Measurements from ENCODE around the gene ZFP90. TPM values are rescaled to one million over a fixed set of nuclear protein-coding genes. Genes with fewer than 3 reads are reported as not detected.
A peak's percentile ranks its signal among the peaks of the same experiment; 100 is the strongest.

The ZFP90 gene
- total and polyA plus RNA-seq, 9 of the 15 experiments (the other 6 are each of a cell fraction or from before 2014, with no cell fraction given): 0.66 to 2.9 (median 2.3) TPM

GRCh38 chr16:68528686-68529379, 10.3 kb upstream of the ZFP90 start (continued):
- TF ChIP-seq RAD21 (CRISPR knock-in tag; conservative IDR thresholded peaks at IDR 0.05 in 1 of 2, IDR thresholded peaks at IDR 0.05 in 1 of 2) (peak; percentile 89 to 94), CREB1 (IDR thresholded peaks at IDR 0.05) (no peak; the same call in 1 of the 2 replicates), CREB1 (CRISPR knock-in tag; IDR thresholded peaks at IDR 0.05) (0 out of 2 replicates have a peak, but pooled peaks have one; percentile 40), SIRT6 (IDR thresholded peaks at IDR 0.05; ENCODE audit: low read depth, low read length) (no peak), CBFA2T2 (conservative IDR thresholded peaks at IDR 0.05) (no peak), ZNF830 (CRISPR knock-in tag; IDR thresholded peaks at IDR 0.05) (no peak), ZC3H11A (IDR thresholded peaks at IDR 0.05; ENCODE audit: low read depth, low read length) (0 out of 2 replicates have a peak, but pooled peaks have one; percentile 38), RCOR1 (IDR thresholded peaks at IDR 0.05; ENCODE audit: borderline replicate concordance in 1 of 2, low read depth in 2 of 2, low read length in 2 of 2) (peak in 1 of 2 experiments; percentile 41; a peak in 2 of 4 replicates), POLR3A (IDR thresholded peaks at IDR 0.05; ENCODE audit: borderline replicate concordance, extremely low read depth, insufficient read depth, insufficient read length) (no peak), FOXK2 (conservative IDR thresholded peaks at IDR 0.05 in 1 of 2, IDR thresholded peaks at IDR 0.05 in 1 of 2; ENCODE audit: low read depth in 2 of 2) (0 out of 4 replicates have a peak, but pooled peaks of 1 of the 2 experiments have one; percentile 25), PHB (CRISPR knock-in tag; IDR thresholded peaks at IDR 0.05) (no peak), E2F6 (IDR thresholded peaks at IDR 0.05; ENCODE audit: borderline replicate concordance in 1 of 2, extremely low read depth in 1 of 2, insufficient read depth in 1 of 2, insufficient read length in 1 of 2, low read depth in 1 of 2, low read length in 1 of 2, poor library complexity in 1 of 2, severe bottlenecking in 1 of 2) (peak; percentile 50 to 72), FOXM1 (IDR thresholded peaks at IDR 0.05; ENCODE audit: low read depth) (no peak), FOXM1 (CRISPR knock-in tag; IDR thresholded peaks at IDR 0.05; ENCODE audit: low read depth) (no peak), MYC (IDR thresholded peaks at IDR 0.05; ENCODE audit: low read depth, low read length) (peak; percentile 67), MYC (CRISPR knock-in tag; IDR thresholded peaks at IDR 0.05; ENCODE audit: borderline replicate concordance, low read depth) (no peak), SRF (CRISPR knock-in tag; IDR thresholded peaks at IDR 0.05) (0 out of 4 replicates have a peak, but pooled peaks of 1 of the 2 experiments have one; percentile 9), SMARCA4 (IDR thresholded peaks at IDR 0.05) (no peak), MXD1 (CRISPR knock-in tag; IDR thresholded peaks at IDR 0.05; ENCODE audit: borderline replicate concordance, poor library complexity, severe bottlenecking) (no peak), CTBP1 (IDR thresholded peaks at IDR 0.05; ENCODE audit: borderline replicate concordance) (peak; percentile 51; the same call in 1 of the 2 replicates), ATF1 (CRISPR knock-in tag; IDR thresholded peaks at IDR 0.05) (no peak), ATF1 (tag; IDR thresholded peaks at IDR 0.05) (peak; percentile 33; the same call in 1 of the 2 replicates)
- TF ChIP-seq, protein P1, sequence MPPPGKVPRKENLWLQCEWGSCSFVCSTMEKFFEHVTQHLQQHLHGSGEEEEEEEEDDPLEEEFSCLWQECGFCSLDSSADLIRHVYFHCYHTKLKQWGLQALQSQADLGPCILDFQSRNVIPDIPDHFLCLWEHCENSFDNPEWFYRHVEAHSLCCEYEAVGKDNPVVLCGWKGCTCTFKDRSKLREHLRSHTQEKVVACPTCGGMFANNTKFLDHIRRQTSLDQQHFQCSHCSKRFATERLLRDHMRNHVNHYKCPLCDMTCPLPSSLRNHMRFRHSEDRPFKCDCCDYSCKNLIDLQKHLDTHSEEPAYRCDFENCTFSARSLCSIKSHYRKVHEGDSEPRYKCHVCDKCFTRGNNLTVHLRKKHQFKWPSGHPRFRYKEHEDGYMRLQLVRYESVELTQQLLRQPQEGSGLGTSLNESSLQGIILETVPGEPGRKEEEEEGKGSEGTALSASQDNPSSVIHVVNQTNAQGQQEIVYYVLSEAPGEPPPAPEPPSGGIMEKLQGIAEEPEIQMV (tag; conservative IDR thresholded peaks at IDR 0.05; ENCODE audit: low read depth): no peak
- TF ChIP-seq, protein P2, sequence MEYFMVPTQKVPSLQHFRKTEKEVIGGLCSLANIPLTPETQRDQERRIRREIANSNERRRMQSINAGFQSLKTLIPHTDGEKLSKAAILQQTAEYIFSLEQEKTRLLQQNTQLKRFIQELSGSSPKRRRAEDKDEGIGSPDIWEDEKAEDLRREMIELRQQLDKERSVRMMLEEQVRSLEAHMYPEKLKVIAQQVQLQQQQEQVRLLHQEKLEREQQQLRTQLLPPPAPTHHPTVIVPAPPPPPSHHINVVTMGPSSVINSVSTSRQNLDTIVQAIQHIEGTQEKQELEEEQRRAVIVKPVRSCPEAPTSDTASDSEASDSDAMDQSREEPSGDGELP (CRISPR knock-in tag; IDR thresholded peaks at IDR 0.05; ENCODE audit: borderline replicate concordance): 0 out of 2 replicates have a peak, but pooled peaks have one; percentile 24

Data from K562 (cell line).